A204.1 (cell line): ENCODE results near the gene CCDC3.
"Not testable (repeated sequence)": the region's sequence is repeated elsewhere in the genome, so short reads cannot be mapped to it uniquely, and the experiment has no call there.

Source experiments
- FAIRE-seq: peaks from 2 replicates; lab custom pipeline; 2012; peaks lifted over from hg19 to GRCh38; lab: Jason Lieb, UNC

The CCDC3 gene

GRCh38 chr10:13001041-13001886 lies at the start of gene CCDC3:
Gene CCDC3 (minus strand): TSS chr10:13001713. CDS start chr10:13001570, 143 bp downstream.
- no peak for FAIRE-seq

- no peak for FAIRE-seq
These were observed 49.7 kb upstream of the CCDC3 start for GRCh38 chr10:13051126-13051694.

GRCh38 chr10:13049774-13050420 lies 48.4 kb upstream of the CCDC3 start:
- no peak for FAIRE-seq

GRCh38 chr10:13048762-13049161 lies 47.2 kb upstream of the CCDC3 start:
- FAIRE-seq: no peak

GRCh38 chr10:13047529-13048206 lies 46.2 kb upstream of the CCDC3 start:
- no peak for FAIRE-seq

GRCh38 chr10:13046851-13047528 lies 45.5 kb upstream of the CCDC3 start:
- FAIRE-seq: no peak

GRCh38 chr10:13043520-13043919 lies 42.0 kb upstream of the CCDC3 start:
- FAIRE-seq: no peak

GRCh38 chr10:13039761-13040160 lies 38.2 kb upstream of the CCDC3 start:
- no peak for FAIRE-seq

- FAIRE-seq: no peak
These were observed 36.9 kb upstream of the CCDC3 start for GRCh38 chr10:13038391-13038790.

- no peak for FAIRE-seq
These were observed 36.3 kb upstream of the CCDC3 start for GRCh38 chr10:13037832-13038231.

GRCh38 chr10:13036841-13037240 lies 35.3 kb upstream of the CCDC3 start:
- no peak for FAIRE-seq

- FAIRE-seq: not testable (repeated sequence)
These were observed 34.2 kb upstream of the CCDC3 start for GRCh38 chr10:13035731-13036130.

- FAIRE-seq: no peak
These were observed 25.4 kb upstream of the CCDC3 start for GRCh38 chr10:13026873-13027272.

- FAIRE-seq: no peak
These were observed 22.2 kb upstream of the CCDC3 start for GRCh38 chr10:13023754-13024153.

- FAIRE-seq: no peak
These were observed 17.8 kb upstream of the CCDC3 start for GRCh38 chr10:13019280-13019679.

GRCh38 chr10:13018171-13018570 lies 16.7 kb upstream of the CCDC3 start:
- FAIRE-seq: no peak

GRCh38 chr10:13016886-13017285 lies 15.4 kb upstream of the CCDC3 start:
- FAIRE-seq: no peak

- no peak for FAIRE-seq
These were observed 14.9 kb upstream of the CCDC3 start for GRCh38 chr10:13016426-13016825.

GRCh38 chr10:13006037-13006436 lies 4.5 kb upstream of the CCDC3 start:
- no peak for FAIRE-seq

- FAIRE-seq: no peak
These were observed 2.2 kb upstream of the CCDC3 start for GRCh38 chr10:13003759-13004158.

GRCh38 chr10:13003004-13003403 lies 1.5 kb upstream of the CCDC3 start:
- FAIRE-seq: no peak

GRCh38 chr10:13001887-13002212 lies 337 bp upstream of the CCDC3 start:
- no peak for FAIRE-seq
